CD4-positive, alpha-beta T cell treated with Interleukin-21 for 1 hour (primary cell): ENCODE measurements around the gene SKI.
A peak's percentile ranks its signal among the peaks of the same experiment; 100 is the strongest.
"Not testable (repeated sequence)": the region's sequence is repeated elsewhere in the genome, so short reads cannot be mapped to it uniquely, and the experiment has no call there.

Experiments
- DNase-seq: peaks from one replicate; pipeline ENCODE4 v3.0.0-alpha.2; 2020

Gene SKI

GRCh38 chr1:2279817-2280216, 51.7 kb downstream of the SKI start:
- no peak for DNase-seq

GRCh38 chr1:2282556-2283270, 54.6 kb downstream of the SKI start:
- no peak for DNase-seq

GRCh38 chr1:2283371-2283990, 55.4 kb downstream of the SKI start:
- no peak for DNase-seq

GRCh38 chr1:2283991-2284895, 56.1 kb downstream of the SKI start:
- no peak for DNase-seq

- no peak for DNase-seq
These were observed 56.8 kb downstream of the SKI start for GRCh38 chr1:2284932-2285331.

- no peak for DNase-seq
These were observed 58.8 kb downstream of the SKI start for GRCh38 chr1:2286923-2287322.

GRCh38 chr1:2287649-2288048, 59.5 kb downstream of the SKI start:
- no peak for DNase-seq

GRCh38 chr1:2288311-2288710, 60.2 kb downstream of the SKI start:
- DNase-seq, result peak; percentile 45

- DNase-seq, result no peak
These were observed 60.9 kb downstream of the SKI start for GRCh38 chr1:2288816-2289536.

GRCh38 chr1:2289607-2290006, 61.5 kb downstream of the SKI start:
- DNase-seq, result no peak

- DNase-seq, result no peak
These were observed 62.1 kb downstream of the SKI start for GRCh38 chr1:2290171-2290578.

- peak; percentile 81 for DNase-seq
These were observed 62.7 kb downstream of the SKI start for GRCh38 chr1:2290595-2291510.

GRCh38 chr1:2291577-2291976, 63.5 kb downstream of the SKI start:
- no peak for DNase-seq

GRCh38 chr1:2292725-2293450, 64.8 kb downstream of the SKI start:
- DNase-seq, result no peak

GRCh38 chr1:2294033-2294724, 66.1 kb downstream of the SKI start:
- no peak for DNase-seq

- DNase-seq, result no peak
These were observed 66.6 kb downstream of the SKI start for GRCh38 chr1:2294725-2295078.

GRCh38 chr1:2295526-2295925, 67.4 kb downstream of the SKI start:
- no peak for DNase-seq

GRCh38 chr1:2296211-2296610, 68.1 kb downstream of the SKI start:
- not testable (repeated sequence) for DNase-seq

- DNase-seq, result no peak
These were observed 68.5 kb downstream of the SKI start for GRCh38 chr1:2296614-2297013.

GRCh38 chr1:2297246-2298011, 69.3 kb downstream of the SKI start:
- DNase-seq, result no peak
